CD14-positive monocyte (primary cell): ENCODE results near the gene DNAH11. TPM values are rescaled to one million over a fixed set of nuclear protein-coding genes. Genes with fewer than 3 reads are reported as not detected.

ENCODE experiments used
- DNase-seq, 3 donors: peaks; one replicate each; pipeline ENCODE4 v3.0.0-alpha.2; 2011 to 2022
- H2AFZ ChIP-seq: 2 replicates; pipeline ENCODE4 v1.6.0; 2012; ENCODE audit warnings: mild to moderate bottlenecking, low read depth, low read length, inconsistent platforms; ENCODE audit not compliant: insufficient read depth, poor library complexity, severe bottlenecking
- H3K27ac ChIP-seq, 2 donors: 1 replicate in 1 of 2; 2 replicates in 1 of 2; pipeline ENCODE4 v1.5.1; 2012 to 2013; ENCODE audit warnings: low read length in 2 of 2, control low read depth in 1 of 2, inconsistent platforms in 1 of 2, low read depth in 1 of 2, mild to moderate bottlenecking in 1 of 2
- H3K27me3 ChIP-seq, 2 donors: one replicate each; pipeline versions ENCODE4 v1.6.0 to v1.6.1; 2011 to 2013; ENCODE audit warnings: low read length in 2 of 2; ENCODE audit not compliant: control insufficient read depth in 2 of 2, insufficient read depth in 2 of 2
- H3K36me3 ChIP-seq, 2 donors: replicated peaks in 1 of 2; 1 replicate in 1 of 2; 2 replicates in 1 of 2; pipeline versions ENCODE4 v1.5.1 to v1.6.1; 2012 to 2013; ENCODE audit warnings: low read length in 2 of 2, control low read depth in 1 of 2, inconsistent platforms in 1 of 2, mild to moderate bottlenecking in 1 of 2; ENCODE audit not compliant: insufficient read depth in 2 of 2, control insufficient read depth in 1 of 2
- H3K4me1 ChIP-seq, 2 donors: 1 replicate in 1 of 2; 2 replicates in 1 of 2; pipeline versions ENCODE4 v1.5.1 to v1.6.1; 2012 to 2013; ENCODE audit warnings: low read length in 2 of 2, control low read depth in 1 of 2, inconsistent platforms in 1 of 2, mild to moderate bottlenecking in 1 of 2, moderate library complexity in 1 of 2; ENCODE audit not compliant: insufficient read depth in 2 of 2, control insufficient read depth in 1 of 2
- H3K4me2 ChIP-seq: replicated peaks from 2 replicates; pipeline ENCODE3; 2012; ENCODE audit warnings: low read length, moderate library complexity, mild to moderate bottlenecking; ENCODE audit not compliant: poor library complexity, severe bottlenecking; ENCODE audit errors: extremely low read depth
- H3K4me3 ChIP-seq, 3 experiments: fragments of 200-600 bp in 1 of 3; sonication (generic) in 1 of 3; replicated peaks in 1 of 3; 1 replicate in 2 of 3; 2 replicates in 1 of 3; pipeline ENCODE4 v1.5.1; 2011 to 2013; ENCODE audit warnings: low read length in 3 of 3, mild to moderate bottlenecking in 3 of 3, control low read depth in 2 of 3, low read depth in 2 of 3, inconsistent platforms in 1 of 3, moderate library complexity in 1 of 3
- H3K79me2 ChIP-seq: 2 replicates; pipeline ENCODE4 v1.6.0; 2012; ENCODE audit warnings: mild to moderate bottlenecking, control low read depth, inconsistent platforms, low read length, moderate library complexity; ENCODE audit not compliant: insufficient read depth
- H3K9ac ChIP-seq: 2 replicates; pipeline ENCODE4 v1.6.0; 2017; ENCODE audit warnings: low read length, mild to moderate bottlenecking; ENCODE audit not compliant: insufficient read depth, poor library complexity, severe bottlenecking
- H3K9me3 ChIP-seq, 2 donors: replicated peaks in 1 of 2; 1 replicate in 1 of 2; 2 replicates in 1 of 2; pipeline versions ENCODE4 v1.5.1 to v1.6.1; 2012 to 2013; ENCODE audit warnings: low read length in 2 of 2, control low read depth in 1 of 2; ENCODE audit not compliant: control insufficient read depth in 1 of 2, insufficient read depth in 1 of 2
- H4K20me1 ChIP-seq: 2 replicates; pipeline ENCODE4 v1.6.0; 2012; ENCODE audit warnings: mild to moderate bottlenecking, low read length, control low read depth, moderate library complexity; ENCODE audit not compliant: insufficient read depth
- H3K27ac Mint-ChIP-seq, 7 donors: one replicate each; pipeline ENCODE4 v1.8.0; 2020; ENCODE audit warnings: mild to moderate bottlenecking in 7 of 7, mixed read lengths in 7 of 7, moderate library complexity in 6 of 7, inconsistent platforms in 2 of 7
- H3K27me3 Mint-ChIP-seq, 3 donors: one replicate each; pipeline ENCODE4 v1.8.0; 2021 to 2022; ENCODE audit warnings: low read depth in 3 of 3, mild to moderate bottlenecking in 3 of 3, mixed read lengths in 3 of 3, moderate library complexity in 3 of 3, inconsistent platforms in 1 of 3
- H3K36me3 Mint-ChIP-seq, 2 donors: one replicate each; pipeline ENCODE4 v1.8.0; 2020; ENCODE audit warnings: mixed read lengths in 2 of 2, inconsistent platforms in 1 of 2, mild to moderate bottlenecking in 1 of 2
- H3K4me1 Mint-ChIP-seq: one replicate; pipeline ENCODE4 v1.8.0; 2020; ENCODE audit warnings: mild to moderate bottlenecking, mixed read lengths
- H3K4me3 Mint-ChIP-seq, 2 donors: one replicate each; pipeline ENCODE4 v1.8.0; 2020; ENCODE audit warnings: mild to moderate bottlenecking in 2 of 2, mixed read lengths in 2 of 2, moderate library complexity in 1 of 2
- H3K9me3 Mint-ChIP-seq, 7 donors: one replicate each; pipeline ENCODE4 v1.8.0; 2020 to 2022; ENCODE audit warnings: mixed read lengths in 7 of 7, mild to moderate bottlenecking in 6 of 7, moderate library complexity in 6 of 7, inconsistent platforms in 2 of 7
- WGBS: methylation state at CpG from one replicate; pipeline ENCODE4 v1.1.5; 2013; ENCODE audit warnings: missing lambda C conversion rate; ENCODE audit not compliant: insufficient coverage; 5-methylcytosine and 5-hydroxymethylcytosine counted together
- intact Hi-C, 2 donors: fragments of 100-400 bp; cut with micrococcal nuclease; formaldehyde crosslinking; loops; one replicate each; pipeline versions ENCODE4 v1.15.0 to v1.15.1; 2023
- polyA plus RNA-seq, 3 donors: library from polyadenylated mRNA; depleted of rRNA in 1 of 3; unstranded in 2 of 3; stranded (reverse) in 1 of 3; fragments of 300-500 nt in 2 of 3; fragments of >200 nt in 1 of 3; fragmentation: Illumina TruSeq in 2 of 3; gene quantifications; 1 replicate in 2 of 3; 2 replicates in 1 of 3; pipeline ENCODE4 v1.2.3, GENCODE V29; 2012 to 2021
- TF ChIP-seq, protein P1 (sequence below): fragments of 200-600 bp; IDR thresholded peaks from one replicate; pipeline ENCODE4 v1.8.0; 2022; ENCODE audit warnings: antibody characterized with exemption, mild to moderate bottlenecking

The DNAH11 gene
- polyA plus RNA-seq, 3 donors = not detected

DNA sequence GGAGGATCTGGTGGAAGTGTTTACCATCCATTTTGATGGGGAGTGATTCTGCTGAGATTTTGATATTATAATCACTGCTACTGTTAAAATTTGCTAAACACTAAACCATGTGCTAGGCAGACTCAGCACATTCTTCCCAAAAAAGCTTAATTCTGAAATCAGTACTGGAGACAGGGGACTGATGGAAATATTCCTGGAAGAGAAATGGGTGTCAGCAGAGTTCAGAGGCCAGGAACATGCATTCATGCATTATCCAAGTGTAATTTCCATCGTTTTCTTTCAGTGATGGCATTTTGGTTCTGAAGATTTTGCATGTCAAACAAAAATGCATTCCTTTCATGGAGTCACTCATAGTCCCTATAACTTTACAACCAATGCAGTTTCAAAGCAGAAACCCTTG lies 323.9 kb downstream of the DNAH11 start:
- Histone ChIP-seq H4K20me1 (no peaks in the 10 kb centered on the region), H3K27me3 (no peaks in the 10 kb centered on the region), H3K36me3 (no peaks in the 10 kb centered on the region), H3K4me2 (no peak overlapping the region), H3K9ac (no peak overlapping the region), H3K4me1 (no peaks in the 10 kb centered on the region), H3K9me3 (no peaks in the 10 kb centered on the region), H2AFZ (no peak overlapping the region), H3K27ac (no peak overlapping the region), H3K79me2 (no peaks in the 10 kb centered on the region), H3K4me3 (no peak overlapping the region)
- H3K27me3 Mint-ChIP-seq = no peaks in the 10 kb centered on the region
- H3K9me3 Mint-ChIP-seq = peaks cover 0 to 7% (median 0%) of the 10 kb centered on the region in 7 donors
- H3K4me1 Mint-ChIP-seq = peaks cover 6% of the 10 kb centered on the region
- DNase-seq = no peak
- TF ChIP-seq, protein P1, sequence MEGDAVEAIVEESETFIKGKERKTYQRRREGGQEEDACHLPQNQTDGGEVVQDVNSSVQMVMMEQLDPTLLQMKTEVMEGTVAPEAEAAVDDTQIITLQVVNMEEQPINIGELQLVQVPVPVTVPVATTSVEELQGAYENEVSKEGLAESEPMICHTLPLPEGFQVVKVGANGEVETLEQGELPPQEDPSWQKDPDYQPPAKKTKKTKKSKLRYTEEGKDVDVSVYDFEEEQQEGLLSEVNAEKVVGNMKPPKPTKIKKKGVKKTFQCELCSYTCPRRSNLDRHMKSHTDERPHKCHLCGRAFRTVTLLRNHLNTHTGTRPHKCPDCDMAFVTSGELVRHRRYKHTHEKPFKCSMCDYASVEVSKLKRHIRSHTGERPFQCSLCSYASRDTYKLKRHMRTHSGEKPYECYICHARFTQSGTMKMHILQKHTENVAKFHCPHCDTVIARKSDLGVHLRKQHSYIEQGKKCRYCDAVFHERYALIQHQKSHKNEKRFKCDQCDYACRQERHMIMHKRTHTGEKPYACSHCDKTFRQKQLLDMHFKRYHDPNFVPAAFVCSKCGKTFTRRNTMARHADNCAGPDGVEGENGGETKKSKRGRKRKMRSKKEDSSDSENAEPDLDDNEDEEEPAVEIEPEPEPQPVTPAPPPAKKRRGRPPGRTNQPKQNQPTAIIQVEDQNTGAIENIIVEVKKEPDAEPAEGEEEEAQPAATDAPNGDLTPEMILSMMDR = no peak
- H3K4me3 Mint-ChIP-seq = no peak overlapping the region
- no peak overlapping the region for H3K27ac Mint-ChIP-seq
- no peaks in the 10 kb centered on the region for H3K36me3 Mint-ChIP-seq
- WGBS = no CpG with 5 or more reads among the region's 1 CpG
- intact Hi-C loops = no loop called here

DNA sequence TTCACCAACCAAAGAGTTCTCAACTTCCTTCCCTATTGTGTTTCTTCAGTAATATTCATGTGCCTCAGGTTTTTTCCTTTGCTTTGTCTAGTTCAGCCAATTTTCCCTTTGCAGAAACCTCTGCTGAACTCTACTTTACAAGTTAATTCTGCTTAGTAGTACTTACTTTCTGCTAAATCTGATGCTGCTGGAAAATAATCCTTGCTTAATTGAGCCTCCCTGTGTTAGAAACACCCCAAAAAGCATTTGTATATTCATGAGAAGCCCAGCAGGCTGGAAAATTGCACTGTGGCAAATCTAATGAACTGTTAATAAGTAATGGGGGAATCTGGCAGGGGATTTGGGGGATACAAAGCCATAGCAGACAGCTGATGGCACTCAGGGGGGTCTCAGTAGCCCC lies 324.4 kb downstream of the DNAH11 start:
- no peak for DNase-seq
- Histone ChIP-seq H3K27me3 (no peaks in the 10 kb centered on the region), H3K4me3 (no peak overlapping the region), H3K36me3 (no peaks in the 10 kb centered on the region), H2AFZ (no peak overlapping the region), H3K27ac (no peak overlapping the region), H3K79me2 (no peaks in the 10 kb centered on the region), H3K9ac (no peak overlapping the region), H4K20me1 (no peaks in the 10 kb centered on the region), H3K4me2 (no peak overlapping the region), H3K9me3 (no peaks in the 10 kb centered on the region), H3K4me1 (no peaks in the 10 kb centered on the region)
- Mint-ChIP-seq H3K4me1 (peaks cover 6% of the 10 kb centered on the region), H3K4me3 (no peak overlapping the region), H3K36me3 (no peaks in the 10 kb centered on the region), H3K9me3 (peaks cover 0 to 6% (median 0%) of the 10 kb centered on the region in 7 donors), H3K27me3 (no peaks in the 10 kb centered on the region), H3K27ac (no peak overlapping the region)
- TF ChIP-seq, protein P1 = no peak
- intact Hi-C loops = no loop called here
